Dedifferentiated amniotic fluid mesenchymal stem cell (primary cell): ENCODE results near the gene GPS1.

Source experiments
- DNase-seq: peaks from one replicate; pipeline ENCODE4 v3.0.0-alpha.2; 2016; ENCODE audit errors: extremely low spot score

Gene GPS1

DNA sequence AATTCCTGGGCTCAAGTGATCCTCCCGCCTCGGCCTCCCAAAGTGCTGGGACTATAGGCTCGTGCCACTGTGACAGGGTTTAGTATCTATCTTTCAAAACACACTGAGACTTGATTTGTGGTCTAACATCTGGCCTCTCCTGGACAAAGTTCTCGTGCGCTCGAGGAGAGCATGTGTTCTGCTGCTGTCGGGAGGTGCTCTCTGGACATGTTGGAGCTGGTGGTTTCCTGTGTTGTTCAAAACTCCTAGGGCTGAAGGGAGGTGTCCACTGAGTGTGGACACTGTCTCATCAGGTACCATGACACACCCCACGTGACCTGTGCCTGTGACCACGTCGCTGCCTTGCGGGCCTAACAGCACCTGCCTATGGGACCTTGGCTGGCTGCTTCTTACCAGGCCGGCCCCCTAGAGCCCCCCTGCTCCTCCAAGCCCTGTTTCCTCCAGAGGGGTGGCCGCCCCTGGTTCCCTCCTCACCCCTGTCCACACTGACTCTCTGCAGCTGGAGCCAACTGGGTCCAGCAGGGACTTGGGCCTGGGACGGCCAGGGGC is 5.7 kb upstream of the GPS1 start:
- DNase-seq, result no peak

DNA sequence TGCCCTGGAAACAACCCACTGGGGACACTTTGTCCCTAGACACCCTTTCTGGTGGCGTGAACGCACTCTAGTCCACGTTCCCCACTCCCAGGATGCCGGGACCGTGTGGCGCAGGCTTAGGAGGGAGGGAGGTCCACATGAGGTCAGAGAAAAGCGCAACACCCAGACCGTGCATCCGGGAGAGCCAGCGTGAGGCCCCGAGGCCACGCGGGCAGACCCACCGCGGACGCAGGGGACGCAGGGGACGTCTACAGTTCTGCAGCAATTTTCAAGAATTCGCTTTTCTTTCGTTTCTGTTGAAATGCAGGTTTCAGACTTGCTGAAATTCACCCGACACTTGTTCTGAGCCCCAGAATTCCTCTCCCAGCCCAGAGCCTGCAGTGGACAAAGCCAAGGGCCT is 4.8 kb upstream of the GPS1 start:
- no peak for DNase-seq

DNA sequence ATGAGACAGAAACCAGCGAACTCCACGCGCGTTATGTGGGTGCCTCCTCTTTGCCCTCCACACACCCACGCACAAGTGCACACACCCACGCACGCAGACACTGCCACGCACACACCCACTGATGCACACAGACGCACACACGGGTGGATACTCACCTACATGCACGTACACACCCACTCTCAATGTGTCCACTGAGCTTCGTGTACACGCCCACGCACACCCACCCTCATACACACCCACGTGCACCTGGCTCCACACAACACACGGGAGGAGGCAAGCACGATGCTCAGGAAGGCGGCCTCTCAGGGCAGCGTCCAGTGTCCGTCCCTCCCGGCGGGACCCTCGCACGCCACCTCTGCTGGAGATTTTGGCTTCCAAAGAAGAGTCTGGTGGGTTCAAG is 4.3 kb upstream of the GPS1 start:
- DNase-seq, result no peak

DNA sequence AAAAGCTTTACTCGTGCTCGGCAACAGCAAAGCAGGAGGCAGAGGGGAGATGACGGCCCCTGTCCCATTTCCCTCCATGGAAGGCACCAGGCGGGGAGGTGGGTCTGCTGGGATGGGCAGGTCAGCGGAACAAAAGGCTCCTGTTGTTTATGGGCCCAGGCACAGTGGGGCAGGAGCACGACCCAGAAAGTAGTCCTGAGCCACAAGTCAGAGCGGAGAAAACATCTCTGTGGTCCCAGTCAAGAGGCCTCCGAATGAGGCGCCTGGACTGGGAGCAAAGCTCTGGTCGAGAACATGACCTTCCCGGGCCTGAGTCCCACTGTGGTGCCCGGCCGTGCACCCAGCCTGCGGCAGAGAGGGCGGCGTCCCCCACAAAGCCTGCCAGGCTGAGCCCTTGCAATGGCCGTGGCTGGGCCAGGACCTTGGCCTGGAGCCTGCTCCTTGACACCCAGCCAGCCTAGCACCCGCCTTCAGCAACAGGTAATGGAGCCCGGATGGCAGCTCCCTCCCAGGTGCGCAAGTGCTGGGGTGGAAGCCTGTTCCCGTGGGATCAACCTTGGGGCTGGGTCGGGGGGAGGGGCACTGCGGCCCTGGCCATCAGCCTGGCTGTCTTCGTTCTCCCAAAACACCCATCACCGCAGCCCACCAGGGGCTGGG is 3.7 kb upstream of the GPS1 start:
- no peak for DNase-seq

DNA sequence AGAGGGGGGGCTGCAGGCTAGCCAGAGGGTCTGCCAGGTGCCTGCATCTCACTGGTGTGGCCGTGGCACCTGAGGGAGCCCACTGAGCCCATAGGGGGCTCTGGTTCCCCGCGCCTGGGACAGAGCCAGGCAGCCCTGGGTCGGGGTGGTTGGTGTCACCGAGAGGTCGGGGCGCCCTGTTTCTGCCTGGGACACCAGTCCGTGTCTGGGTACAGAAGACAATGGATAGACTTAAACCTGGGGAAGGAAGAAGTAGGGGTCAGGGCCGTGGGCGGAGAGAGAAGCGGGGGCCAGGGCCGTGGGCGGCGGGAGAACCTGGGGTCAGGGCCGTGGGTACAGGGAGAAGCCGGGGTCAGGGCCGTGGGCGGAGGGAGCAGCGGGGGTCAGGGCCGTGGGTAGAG is 3.1 kb upstream of the GPS1 start:
- no peak for DNase-seq

DNA sequence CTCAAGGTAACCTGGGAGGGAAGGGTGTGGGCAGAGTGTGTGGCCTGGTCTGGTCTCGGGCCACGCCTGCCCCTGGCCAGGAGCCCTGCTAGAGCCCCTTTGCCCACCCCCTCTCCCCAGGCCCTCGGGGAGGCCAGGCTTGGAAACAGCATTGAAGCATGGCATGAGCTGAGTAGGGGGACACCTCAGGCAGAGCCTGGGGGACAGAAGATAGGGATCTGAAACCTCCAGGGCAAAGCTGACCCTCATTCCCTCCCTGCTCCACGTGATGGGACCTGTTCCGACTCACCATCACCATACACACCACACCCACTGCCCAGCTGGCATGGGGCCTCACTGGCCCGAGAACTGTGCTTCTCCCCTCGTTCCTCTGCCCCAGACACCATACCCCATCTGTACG is 2.6 kb upstream of the GPS1 start:
- no peak for DNase-seq

DNA sequence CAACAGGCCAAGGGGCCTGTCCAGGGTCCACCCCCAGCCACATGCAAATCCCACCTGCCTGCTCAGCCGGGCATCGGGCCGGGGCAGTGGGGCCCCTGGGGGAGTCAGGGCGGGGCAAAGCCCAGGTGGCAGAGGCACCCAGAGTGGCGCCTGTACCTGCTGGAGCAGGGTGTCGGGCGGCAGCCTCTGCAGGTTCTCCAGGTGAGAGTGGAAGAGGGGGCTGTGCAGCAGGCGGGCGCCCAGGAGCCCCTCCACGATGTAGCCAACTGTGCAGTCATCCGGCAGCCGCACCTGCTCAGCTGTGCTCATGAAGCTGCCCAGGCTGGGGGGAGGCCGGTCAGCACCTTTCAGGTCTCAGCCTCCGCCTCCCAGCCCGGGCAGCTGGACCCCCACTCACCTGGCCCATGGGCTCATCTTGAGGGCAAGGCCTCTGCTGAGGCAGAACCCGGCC is 2.2 kb upstream of the GPS1 start:
- no peak for DNase-seq

DNA sequence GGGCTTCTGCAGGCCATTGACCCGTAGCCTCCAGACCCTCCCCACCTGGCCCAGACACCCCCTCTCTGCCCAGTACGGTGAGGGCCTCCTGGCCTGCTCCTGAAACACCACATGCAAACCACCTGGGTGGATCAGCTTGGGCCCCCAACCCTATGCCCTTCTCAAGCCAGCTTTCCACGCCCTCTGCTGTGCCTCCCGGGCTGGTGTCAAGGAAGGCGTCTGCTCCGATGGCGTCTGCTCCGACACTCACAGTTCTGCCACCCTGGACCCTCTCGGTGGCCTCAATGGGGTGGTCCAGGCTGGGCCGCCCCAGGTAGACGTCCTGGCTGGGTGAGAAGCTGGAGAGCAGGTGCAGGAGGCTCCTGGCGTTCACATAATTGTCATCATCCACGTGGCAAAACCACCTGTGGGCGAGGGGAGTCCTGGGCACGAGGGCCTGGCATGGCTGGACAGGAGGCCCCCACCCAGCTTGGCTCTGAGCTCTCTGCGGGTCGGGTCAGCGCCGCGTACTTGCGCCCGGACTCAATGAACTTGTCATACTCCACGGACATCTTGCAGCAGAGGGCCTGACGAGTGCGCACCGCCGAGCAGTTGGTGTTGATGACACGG is 1.4 kb upstream of the GPS1 start:
- DNase-seq, result no peak

DNA sequence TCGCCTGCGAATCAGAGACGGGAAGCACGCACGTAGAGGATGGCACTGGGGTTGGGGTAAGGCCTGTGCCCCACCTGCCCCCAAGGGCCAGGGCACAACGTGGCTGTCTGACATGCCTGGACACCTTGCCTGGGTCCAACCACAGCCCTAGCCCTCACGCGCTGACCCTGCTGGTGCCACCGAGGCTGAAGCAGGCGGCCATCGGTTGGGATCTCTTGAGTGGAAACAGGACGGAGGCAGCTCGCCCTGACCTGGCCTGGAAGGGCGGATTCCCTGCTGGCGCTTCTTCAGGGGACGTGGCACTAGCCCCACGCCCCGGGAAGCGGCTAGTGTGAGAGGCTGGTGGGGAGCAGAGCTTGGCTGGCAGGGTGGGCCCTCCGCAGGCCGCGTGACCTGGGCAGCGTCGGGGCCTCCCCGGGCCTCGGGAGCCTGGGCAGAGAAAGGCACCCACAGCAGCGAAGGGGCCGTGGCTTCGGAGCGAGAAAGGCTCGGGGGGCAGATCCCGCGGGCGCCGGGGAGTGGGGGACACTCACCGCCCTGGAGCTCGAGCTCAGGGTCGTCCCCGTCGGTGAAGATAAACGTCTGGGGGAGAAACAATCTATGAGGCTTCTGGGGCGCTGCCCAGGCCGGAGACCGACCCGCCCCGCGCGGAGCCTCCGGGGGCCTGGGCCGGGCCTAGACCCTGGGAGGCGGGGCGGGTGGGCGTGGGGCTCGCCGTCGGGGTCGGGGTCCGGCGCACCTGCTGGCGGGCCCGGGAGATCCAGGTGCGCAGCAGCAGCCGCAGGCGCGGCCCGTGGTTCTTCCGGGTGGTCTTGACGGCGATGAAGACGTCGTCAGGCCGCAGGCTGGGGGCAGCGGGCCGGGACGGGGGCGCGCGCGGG is 697 bp upstream of the GPS1 start:
- DNase-seq, result no peak

DNA sequence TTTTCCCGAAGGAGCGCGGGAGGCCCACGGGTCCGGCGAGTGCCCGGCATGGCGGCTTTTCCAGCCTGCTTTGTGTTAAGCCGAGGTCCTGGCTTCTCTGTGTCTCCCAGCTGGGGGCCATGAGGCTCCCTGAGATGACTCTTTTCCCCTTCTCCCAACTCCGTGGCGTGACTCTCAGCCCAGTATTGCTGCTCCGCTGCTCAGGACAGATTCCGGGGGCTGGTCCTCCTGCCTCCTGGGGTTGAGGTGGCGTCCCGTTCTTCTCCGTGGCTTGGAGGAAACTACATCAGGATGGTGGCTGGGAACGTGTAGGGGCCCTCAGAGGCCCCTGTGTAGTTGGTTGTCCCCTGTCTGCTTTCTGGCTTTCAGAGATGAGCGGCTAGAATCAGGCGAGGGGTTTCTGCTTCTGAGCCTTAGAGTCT is 951 bp downstream of the GPS1 start:
- DNase-seq, result no peak

DNA sequence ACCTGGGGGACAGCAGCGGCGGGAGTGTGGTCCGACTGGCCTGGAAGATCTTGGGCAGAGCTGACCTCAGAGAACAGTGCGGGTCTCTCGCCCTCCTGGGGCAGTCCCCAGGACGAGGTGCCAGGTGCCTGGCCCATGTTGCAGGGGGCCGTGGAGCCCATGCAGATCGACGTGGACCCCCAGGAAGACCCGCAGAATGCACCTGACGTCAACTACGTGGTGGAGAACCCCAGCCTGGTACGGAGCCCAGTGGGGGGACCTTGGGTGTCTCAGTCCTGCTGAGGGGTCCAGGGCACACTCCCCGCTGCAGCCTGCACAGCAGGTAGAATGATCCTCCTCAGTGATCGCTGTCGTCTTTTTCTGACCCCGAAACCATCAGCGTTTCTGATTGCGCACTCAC is 1.4 kb downstream of the GPS1 start:
- DNase-seq, result no peak

DNA sequence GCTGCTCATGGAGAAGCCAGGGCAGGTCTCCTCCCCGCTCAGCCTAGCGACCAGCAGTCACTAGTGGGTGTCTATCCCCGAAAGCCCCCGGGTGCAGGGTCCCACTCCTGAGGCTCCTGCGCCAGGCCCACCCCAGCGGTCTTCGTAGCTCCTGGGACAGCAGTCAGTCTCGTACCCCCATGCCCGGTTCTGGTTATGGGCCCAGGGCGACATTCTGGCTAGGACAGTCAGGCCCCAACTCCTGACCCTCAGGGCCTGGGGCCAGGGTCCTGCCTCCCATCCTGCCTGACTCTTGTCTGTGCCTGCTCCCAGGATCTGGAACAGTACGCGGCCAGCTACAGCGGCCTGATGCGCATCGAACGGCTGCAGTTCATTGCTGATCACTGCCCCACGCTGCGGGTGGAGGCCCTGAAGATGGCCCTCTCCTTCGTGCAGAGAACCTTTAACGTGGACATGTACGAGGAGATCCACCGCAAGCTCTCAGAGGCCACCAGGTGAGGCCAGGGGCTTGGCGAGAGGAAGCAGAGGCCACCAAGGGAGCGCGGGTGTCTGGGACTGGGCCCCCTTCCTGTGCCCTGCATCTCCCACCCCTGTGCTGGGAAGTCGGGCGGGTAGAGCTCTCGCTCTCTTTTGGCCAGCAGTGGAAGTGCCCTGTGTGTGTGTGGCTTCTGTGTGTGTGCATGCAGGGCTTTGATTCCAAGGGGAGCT is 2.0 kb downstream of the GPS1 start:
- DNase-seq, result no peak

DNA sequence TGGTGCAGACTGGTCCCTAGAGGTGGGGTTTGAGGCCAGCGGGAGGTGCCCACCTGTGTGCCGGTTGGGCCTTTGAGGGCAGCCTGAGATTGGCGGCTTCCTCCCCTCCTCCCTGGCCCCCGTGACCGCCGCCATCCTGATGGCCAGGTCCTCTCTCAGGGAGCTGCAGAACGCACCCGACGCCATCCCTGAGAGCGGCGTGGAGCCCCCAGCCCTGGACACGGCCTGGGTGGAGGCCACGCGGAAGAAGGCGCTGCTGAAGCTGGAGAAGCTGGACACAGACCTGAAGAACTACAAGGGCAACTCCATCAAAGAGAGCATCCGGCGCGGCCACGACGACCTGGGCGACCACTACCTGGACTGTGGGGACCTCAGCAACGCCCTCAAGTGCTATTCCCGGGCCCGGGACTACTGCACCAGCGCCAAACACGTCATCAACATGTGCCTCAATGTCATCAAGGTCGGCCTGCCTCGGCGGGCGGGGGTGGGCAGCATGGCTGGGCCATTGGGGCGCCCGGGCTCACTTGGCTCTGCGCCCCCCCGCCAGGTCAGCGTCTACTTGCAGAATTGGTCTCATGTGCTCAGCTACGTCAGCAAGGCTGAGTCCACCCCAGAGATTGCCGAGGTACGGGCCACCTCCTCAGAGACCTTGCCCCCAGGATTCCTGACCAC is 2.8 kb downstream of the GPS1 start:
- no peak for DNase-seq

DNA sequence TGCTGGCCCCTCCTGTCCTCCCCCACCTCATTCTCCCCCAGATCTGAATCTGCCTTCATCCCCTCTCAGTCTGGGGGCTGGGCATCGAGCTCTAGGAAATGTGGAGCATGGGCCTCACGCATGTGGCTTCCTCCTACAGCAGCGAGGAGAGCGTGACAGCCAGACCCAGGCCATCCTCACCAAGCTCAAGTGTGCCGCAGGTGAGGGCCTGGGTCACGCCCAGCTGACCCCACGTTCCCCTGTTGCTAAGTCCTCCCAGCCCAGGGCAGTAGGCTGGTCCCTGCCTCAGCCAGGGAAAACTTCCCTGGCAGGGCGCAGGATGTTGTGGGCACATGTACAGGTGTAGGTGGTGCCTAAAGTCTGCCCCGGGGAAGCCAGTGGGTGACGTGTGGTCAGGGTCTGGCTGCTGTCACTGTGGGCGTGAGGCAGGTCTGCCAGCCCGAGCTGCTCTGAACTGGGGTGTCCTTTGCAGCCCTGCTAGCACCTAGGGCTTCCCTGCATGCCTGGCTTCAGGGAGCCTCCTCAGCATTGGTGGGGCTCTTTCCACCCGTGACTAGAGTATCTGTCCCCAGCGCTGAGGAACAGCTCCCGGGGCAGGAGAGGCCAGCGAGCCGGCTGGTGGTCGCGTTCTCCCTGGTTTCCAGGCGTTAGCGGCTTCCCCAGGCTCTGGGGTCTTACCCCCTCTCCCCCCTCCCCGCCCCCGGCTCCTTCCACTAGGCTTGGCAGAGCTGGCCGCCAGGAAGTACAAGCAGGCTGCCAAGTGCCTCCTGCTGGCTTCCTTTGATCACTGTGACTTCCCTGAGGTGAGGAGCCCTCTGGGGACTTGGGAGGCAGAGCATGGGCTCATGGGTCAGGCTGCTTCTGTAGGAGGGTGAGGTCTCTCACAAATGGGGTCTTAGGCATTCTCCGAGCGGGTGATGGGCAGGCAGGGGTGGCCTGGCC is 3.6 kb downstream of the GPS1 start:
- DNase-seq, result no peak

DNA sequence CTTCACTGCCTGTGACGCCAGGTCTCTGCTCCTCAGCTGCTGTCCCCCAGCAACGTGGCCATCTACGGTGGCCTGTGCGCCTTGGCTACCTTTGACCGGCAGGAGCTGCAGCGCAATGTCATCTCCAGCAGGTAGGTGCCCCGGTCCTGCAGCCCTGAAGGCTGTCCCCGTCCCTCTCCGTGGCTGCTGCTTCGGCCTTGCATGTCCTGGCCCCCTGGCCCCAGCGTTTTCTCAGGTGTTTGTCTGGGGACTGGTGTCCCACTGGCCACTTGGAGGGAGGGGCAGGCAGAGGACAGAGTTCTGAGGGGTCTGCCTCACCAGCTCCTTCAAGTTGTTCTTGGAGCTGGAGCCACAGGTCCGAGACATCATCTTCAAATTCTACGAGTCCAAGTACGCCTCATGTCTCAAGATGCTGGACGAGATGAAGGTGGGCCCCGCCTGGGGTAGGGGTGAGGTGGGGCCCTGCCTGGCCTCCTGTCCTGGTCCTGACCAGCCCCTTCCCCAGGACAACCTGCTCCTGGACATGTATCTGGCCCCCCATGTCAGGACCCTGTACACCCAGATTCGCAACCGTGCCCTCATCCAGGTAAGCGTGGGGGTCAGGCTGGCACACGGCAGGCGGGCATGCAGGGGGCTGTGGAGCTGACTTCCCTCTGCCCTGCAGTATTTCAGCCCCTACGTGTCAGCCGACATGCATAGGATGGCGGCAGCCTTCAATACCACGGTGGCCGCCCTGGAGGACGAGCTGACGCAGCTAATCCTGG is 4.4 kb downstream of the GPS1 start:
- no peak for DNase-seq

DNA sequence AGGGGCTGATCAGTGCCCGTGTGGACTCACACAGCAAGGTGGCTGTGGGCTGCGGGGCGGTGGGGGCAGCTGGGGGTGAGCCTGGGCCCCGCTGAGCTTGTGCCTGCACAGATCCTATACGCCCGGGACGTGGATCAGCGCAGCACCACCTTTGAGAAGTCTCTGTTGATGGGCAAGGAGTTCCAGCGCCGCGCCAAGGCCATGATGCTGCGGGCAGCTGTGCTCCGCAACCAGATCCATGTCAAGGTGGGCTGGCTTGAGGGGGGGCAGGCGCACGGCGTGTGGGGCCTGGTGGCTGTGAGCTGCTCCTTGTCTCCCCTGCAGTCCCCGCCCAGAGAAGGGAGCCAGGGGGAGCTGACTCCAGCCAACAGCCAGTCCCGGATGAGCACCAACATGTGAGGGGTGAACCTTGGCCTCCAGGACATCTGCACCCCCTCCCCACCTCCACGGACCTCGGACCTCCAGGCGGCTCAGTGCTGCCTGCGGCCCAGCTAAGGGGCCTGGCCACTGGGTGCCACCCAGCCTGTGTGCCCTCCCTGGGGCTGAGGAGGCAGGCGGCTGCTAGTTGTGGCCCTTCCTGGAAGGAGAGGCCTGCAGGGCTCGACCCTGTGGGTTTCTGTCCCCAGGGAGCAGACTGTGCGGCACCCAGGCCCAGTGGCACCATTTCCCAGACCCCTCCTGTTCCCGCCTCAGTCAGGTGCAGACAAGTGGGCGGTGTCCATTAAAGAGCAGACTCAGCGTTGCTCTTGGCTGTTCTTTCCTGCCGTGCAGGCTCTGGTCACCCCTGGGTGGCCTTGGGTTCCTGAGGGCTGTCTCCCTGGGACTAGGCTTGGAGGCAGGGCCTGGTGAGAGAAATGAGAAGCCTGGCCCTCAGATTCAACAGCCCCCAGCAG is 5.3 kb downstream of the GPS1 start:
- DNase-seq, result no peak

DNA sequence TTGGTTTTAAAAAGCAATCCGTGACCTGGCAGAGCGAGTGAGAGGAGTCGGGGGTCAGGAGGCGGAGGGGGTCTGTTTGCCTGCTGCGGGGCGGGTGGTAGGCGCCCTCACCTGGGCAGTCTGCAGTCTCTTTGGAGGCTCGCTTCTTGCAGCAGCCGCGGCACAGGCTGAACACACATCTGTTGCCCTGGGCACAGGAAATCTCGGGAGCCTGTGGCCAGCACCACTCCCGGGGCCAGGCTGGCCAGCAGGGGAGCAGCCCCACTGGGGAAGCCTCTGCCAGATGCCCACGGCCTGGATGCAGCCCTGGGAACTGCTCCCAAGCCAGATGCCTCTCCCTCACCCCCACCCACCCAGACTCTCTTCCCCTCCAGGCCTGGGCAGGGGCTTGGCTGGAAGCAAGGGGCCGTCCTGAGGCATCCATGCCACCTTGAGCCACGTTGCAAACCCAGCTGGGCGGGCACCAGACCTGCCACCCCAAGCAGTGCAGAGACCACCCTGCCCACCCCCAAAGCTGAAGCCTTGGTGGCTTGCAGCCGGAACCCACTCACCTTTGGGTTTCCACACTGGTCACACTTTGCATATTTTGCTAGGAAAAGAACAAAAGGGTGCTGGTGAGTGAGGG is 6.6 kb downstream of the GPS1 start:
- no peak for DNase-seq

DNA sequence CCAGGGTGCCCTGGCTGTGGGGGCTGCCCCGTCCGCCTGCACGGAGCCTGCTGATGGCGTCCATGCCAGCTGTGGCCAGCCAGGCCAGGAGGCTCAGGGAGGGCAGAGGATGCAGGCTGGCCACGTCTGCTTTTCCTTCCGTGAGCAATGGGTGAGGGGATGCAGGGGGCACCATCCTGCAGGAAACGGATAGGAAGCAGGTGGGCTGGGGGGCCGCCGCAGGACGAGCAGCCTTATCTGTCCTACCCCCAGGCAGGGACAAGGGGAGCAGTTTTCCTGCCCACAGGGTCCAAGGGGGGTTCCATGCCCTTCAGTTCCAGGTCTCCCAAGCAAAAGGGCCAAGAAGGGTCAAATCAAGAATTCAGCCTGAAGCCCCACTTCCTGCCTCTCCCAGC is 7.2 kb downstream of the GPS1 start:
- DNase-seq, result no peak
